Islet of Langerhans (tissue), 1 donor: ENCODE data around the gene SARDH.
"Not testable (repeated sequence)": the region's sequence is repeated elsewhere in the genome, so short reads cannot be mapped to it uniquely, and the experiment has no call there.

Experiments
- FAIRE-seq: peaks from one replicate; lab custom pipeline; 2011; peaks lifted over from hg19 to GRCh38; lab: Jason Lieb, UNC

Gene SARDH

GRCh38 chr9:133629221-133630110, 108.7 kb downstream of the SARDH start:
- FAIRE-seq, result no peak

DNA sequence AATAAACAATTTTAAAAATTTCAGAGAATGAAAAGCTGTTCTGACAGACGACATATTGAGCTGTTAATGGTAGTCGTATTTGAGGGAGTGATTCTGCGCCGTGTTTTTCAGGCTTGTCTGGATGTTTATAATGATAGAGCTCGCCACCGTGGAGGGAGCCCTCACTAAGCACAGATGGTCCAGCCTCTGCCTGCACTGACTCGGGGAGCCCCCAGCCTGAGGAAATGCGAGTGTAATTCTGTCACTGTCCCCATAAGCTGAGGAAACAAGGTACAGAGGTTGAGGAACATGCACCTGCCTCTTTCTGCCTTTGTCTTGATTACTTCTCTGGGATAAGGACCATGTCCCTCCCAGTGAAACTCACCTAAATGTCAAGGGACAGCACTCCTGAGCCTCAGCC, 109.4 kb downstream of the SARDH start:
- no peak for FAIRE-seq

GRCh38 chr9:133627341-133627740, 110.8 kb downstream of the SARDH start:
- no peak for FAIRE-seq

GRCh38 chr9:133626008-133626407, 112.1 kb downstream of the SARDH start:
- not testable (repeated sequence) for FAIRE-seq

DNA sequence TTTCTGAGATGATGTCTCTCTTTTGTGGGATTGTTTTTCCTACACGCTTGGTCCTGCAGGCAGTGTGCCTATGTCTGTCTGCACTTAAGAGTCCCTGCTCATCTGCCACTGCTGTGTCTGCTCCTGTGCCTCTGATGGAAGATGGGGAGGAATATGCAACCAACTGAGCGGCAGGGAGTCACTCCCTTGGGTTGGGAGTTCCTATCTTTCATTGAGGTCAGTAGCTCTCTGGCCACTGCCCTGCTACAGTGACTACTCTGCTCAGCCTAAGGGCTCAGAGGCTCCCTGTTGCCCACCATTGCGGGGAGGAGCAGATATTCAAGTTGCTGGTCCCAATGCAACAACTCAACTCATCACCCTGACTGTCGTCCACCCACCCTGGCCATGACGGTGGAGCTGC, 115.6 kb downstream of the SARDH start:
- no peak for FAIRE-seq

DNA sequence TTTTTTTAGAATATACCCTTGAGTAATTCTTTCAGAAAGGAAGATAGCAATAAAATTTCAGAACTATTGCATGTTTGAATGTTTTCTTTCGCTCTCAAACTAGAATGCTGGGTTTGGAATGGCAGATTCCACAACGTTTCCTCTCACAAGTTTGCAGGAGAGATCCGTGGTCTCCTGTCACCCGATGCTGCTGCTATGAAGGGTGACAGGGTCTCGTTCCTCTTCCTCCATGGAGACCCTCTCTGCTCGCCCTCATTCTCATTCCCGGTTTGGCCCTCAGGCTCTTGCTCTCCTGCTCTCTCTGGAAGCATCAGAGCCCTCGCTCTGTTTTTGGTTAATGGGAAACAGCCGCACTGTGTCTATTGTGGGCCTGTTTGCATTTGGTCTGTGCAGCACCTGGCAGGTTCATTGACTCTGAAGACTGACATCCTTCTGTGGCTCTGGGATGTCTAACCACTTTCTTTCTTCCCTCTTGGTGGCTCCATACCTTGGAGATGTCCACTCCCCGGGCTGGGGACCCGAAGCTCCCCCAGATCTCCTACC, 116.4 kb downstream of the SARDH start:
- no peak for FAIRE-seq

- FAIRE-seq, result no peak
Measured at GRCh38 chr9:133619791-133620190, 118.4 kb downstream of the SARDH start.

GRCh38 chr9:133618726-133619125, 119.4 kb downstream of the SARDH start:
- no peak for FAIRE-seq

DNA sequence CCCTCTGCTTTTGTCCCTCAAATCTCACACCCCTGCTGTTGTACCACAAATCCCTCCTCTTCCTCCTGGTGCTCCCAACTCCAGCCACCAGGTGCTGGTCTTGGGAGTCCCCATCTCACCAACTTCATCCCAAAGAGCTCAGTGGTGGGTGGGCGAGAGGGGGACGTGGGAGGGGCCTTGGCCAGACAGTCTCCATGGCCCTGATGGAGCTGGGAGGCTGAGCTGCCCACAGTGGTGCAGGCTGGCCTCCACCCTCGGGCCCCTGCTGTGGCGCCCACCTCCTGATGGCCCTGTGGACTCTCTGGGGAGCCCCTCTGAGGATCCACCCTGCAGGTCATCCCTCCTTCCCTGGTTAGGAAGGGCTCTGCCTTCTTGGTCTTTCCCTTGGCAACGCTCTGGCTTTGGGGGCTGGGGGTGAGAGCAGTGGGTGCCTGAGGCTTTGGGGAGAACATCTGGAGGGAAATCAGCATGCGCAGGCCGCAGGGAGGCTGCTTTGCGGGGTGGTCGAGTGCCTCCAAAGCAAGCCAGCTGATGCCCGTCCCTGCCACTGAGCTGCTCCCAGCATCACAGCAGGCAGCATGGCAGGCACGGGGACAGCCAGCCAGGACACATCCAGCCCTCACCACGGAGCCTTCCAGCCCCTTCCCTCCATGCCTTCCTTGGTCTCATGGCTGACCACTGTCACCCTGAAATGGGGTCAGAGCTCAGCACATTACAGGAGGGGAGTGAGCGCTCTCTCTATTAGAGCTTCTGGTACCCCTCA, 121.3 kb downstream of the SARDH start:
- no peak for FAIRE-seq

DNA sequence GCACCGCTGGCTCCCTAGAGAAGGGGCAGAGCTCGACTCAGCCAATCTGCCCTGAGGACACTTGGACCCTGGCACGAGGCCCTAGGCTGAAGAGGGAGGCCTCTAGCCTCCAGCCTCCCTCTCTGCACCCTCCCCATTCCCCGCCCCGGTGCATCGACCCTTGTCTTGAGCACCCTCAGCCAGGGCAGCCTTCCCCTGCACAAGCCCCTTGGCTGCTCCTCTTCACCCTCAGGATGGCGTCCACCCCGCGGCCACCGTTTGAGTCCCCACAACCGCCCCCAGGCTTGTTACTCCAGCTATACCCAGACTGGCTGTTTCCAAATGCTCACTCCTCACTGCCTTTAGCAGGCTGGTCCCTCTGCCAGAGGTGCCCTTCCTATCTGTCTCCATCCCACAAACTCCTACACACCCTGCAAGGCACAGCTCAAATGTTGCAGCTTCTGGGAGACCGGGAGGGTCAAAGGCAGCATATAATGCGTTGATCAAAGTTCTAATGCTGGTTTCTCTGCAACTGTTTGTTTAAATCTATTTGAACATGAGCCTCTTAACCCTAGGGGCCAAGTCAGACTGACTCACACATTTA, 122.5 kb downstream of the SARDH start:
- FAIRE-seq, result no peak

DNA sequence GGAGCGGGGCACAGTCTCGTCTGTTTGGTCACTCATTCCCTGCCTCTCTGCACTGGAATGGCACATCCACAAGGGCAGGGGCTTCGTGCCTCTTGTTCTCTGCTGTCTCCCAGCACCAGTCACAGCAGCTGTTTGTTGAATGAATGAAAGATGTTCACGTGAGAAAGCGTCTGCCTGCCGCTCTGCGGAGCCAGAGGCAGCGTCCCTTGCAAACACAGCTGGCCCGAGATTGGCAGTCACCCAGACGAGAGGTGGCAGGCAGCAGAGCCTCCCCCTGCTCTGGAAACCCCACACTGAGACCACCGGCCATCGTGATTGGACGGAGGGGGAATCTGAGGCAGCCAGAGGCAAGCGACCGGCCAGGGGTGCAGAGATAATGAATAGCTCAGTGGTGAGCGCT, 123.0 kb downstream of the SARDH start:
- no peak for FAIRE-seq

DNA sequence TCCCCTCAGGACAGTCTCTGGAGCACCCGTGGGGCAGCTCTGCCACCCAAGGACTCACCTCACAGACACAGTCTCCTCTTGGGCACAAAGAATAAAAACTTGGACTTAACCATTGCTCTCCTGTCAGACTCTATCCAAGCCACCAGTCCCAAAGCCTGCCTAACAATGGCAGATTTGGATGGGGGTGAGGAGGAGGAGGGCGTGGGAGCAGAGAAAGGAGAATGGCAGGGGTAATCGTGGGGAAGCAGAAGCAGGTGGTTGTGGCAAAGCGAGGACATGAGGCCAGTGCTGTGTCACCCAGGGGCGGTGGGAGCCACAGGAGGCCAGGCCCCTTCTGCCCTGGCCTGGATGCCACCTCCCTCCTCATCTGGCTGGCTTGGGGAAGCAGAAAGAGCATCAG, 123.5 kb downstream of the SARDH start:
- FAIRE-seq, result no peak

DNA sequence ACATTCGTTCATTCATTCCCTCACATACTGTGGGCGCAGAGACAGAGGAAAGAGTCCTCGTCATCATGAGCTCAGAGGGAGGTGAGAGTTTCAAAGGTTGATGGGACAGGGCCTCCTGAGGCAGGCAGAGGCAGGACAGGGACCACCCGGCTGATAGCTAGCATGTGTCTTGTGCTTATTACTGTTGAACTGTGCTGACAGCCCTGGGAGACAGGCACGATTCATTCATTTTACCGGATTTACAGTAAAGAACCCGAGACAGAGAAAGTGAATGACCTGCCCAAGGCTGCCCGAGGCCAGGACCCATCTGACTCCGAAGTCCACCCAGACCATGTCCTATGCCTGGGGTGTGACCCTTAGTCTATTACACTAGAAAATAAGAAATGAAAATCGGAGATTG, 124.1 kb downstream of the SARDH start:
- FAIRE-seq, result no peak
